Erythroblast (primary cell): ENCODE results near the gene DNAJC6.

Experiments used
- GATA1 ChIP-seq: IDR thresholded peaks from 2 replicates; pipeline ENCODE4 v1.6.1; 2011; ENCODE audit warnings: low read depth, mild to moderate bottlenecking, control low read depth, low read length, moderate library complexity
- POLR2A ChIP-seq: IDR thresholded peaks from 2 replicates; pipeline ENCODE4 v1.6.1; 2011; ENCODE audit warnings: mild to moderate bottlenecking, low read length

DNA sequence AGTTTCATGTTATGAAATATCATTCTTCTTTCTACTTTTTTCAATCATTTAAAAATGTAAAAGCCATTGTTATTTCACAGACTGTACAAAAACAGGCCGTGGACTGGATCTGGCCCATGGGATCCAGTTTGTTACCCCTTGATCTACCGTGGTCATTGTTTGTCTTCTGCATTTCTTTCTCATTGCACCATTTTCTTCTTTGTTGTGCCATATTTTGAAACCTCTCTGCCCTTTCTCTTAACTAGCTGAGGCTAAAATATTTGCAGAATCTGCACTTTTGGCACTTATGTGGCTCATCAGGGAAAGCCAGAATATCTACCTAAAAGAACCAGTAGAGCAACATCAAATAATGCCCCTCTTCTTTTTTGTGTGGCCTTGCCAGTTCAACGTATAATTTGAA, 50.5 kb downstream of the DNAJC6 start:
- no peak for TF ChIP-seq POLR2A
- TF ChIP-seq GATA1: no peak
